Middle frontal gyrus (tissue), 1 donor: ENCODE data around the gene GMEB2.
"Not testable (repeated sequence)": the region's sequence is repeated elsewhere in the genome, so short reads cannot be mapped to it uniquely, and the experiment has no call there.

ENCODE experiments used
- DNase-seq: peaks from one replicate; pipeline ENCODE4 v3.0.0-alpha.2; 2015; ENCODE audit warnings: low spot score; ENCODE audit errors: extremely low spot score

GMEB2 gene

GRCh38 chr20:63657260-63657936 is 30.5 kb upstream of the GMEB2 start:
- no peak for DNase-seq

- no peak for DNase-seq
Observed at GRCh38 chr20:63656451-63656850, 29.6 kb upstream of the GMEB2 start.

- DNase-seq, result no peak
Observed at GRCh38 chr20:63655249-63655648, 28.3 kb upstream of the GMEB2 start.

GRCh38 chr20:63653974-63654668 is 27.2 kb upstream of the GMEB2 start:
- no peak for DNase-seq

- peak; percentile 54 for DNase-seq
Observed at GRCh38 chr20:63653041-63653973, 26.4 kb upstream of the GMEB2 start, which contains the start of gene STMN3. TSS of gene STMN3 (minus strand) at chr20:63653424. CDS start at chr20:63653345, 79 bp downstream.

- no peak for DNase-seq
Observed at GRCh38 chr20:63652192-63652980, 25.5 kb upstream of the GMEB2 start.

GRCh38 chr20:63651942-63652191 is 25.0 kb upstream of the GMEB2 start:
- DNase-seq, result no peak

GRCh38 chr20:63650486-63650885 is 23.6 kb upstream of the GMEB2 start:
- DNase-seq, result not testable (repeated sequence)

GRCh38 chr20:63648895-63649589 is 22.1 kb upstream of the GMEB2 start:
- DNase-seq, result no peak

GRCh38 chr20:63648190-63648589 is 21.3 kb upstream of the GMEB2 start:
- DNase-seq, result no peak

GRCh38 chr20:63645218-63645617 is 18.3 kb upstream of the GMEB2 start:
- no peak for DNase-seq

GRCh38 chr20:63643946-63644345 is 17.0 kb upstream of the GMEB2 start:
- DNase-seq, result no peak

- no peak for DNase-seq
Observed at GRCh38 chr20:63643499-63643898, 16.6 kb upstream of the GMEB2 start.

GRCh38 chr20:63642527-63643247 is 15.8 kb upstream of the GMEB2 start:
- DNase-seq, result no peak

- no peak for DNase-seq
Observed at GRCh38 chr20:63641792-63642523, 15.1 kb upstream of the GMEB2 start.

GRCh38 chr20:63641146-63641791 is 14.4 kb upstream of the GMEB2 start:
- DNase-seq, result no peak

- not testable (repeated sequence) for DNase-seq
Observed at GRCh38 chr20:63640686-63641085, 13.8 kb upstream of the GMEB2 start.

- no peak for DNase-seq
Observed at GRCh38 chr20:63640086-63640485, 13.2 kb upstream of the GMEB2 start.
